GM12864 (cell line): ENCODE results near the gene LYRM4.

ENCODE experiments used
- DNase-seq: peaks from one replicate; pipeline ENCODE4 v3.0.0-alpha.2; 2011; ENCODE audit warnings: low read depth
- H3K4me3 ChIP-seq: 2 replicates; pipeline ENCODE4 v1.5.1; 2011; ENCODE audit warnings: mild to moderate bottlenecking, low read depth, low read length, control low read depth
- TF ChIP-seq, protein P1 (sequence below): IDR thresholded peaks from 2 replicates; pipeline ENCODE4 v1.5.1; 2011; ENCODE audit warnings: low read depth, mild to moderate bottlenecking, moderate library complexity, low read length, control low read depth, inconsistent platforms; ENCODE audit errors: missing control alignments

The LYRM4 gene

DNA sequence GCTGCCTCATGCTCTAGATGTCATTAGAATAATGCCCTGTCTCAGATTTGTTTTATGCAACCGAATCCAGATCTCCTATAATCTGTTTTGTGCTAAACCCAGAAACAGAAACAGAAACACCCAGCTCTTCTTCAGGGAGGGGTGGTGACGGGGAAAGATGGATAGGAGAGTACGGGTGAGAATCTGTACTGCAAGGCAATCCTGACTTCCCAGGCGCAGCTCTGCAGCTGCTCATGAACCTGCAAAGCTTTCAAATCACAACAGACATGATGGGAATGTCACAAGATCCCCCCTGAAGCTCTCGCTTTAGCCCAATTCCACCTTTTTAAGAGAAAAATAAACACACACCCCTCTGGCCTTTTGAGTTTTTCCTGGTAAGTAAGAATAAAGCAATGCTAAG lies 104.1 kb downstream of the LYRM4 start:
- TF ChIP-seq, protein P1, sequence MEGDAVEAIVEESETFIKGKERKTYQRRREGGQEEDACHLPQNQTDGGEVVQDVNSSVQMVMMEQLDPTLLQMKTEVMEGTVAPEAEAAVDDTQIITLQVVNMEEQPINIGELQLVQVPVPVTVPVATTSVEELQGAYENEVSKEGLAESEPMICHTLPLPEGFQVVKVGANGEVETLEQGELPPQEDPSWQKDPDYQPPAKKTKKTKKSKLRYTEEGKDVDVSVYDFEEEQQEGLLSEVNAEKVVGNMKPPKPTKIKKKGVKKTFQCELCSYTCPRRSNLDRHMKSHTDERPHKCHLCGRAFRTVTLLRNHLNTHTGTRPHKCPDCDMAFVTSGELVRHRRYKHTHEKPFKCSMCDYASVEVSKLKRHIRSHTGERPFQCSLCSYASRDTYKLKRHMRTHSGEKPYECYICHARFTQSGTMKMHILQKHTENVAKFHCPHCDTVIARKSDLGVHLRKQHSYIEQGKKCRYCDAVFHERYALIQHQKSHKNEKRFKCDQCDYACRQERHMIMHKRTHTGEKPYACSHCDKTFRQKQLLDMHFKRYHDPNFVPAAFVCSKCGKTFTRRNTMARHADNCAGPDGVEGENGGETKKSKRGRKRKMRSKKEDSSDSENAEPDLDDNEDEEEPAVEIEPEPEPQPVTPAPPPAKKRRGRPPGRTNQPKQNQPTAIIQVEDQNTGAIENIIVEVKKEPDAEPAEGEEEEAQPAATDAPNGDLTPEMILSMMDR, result no peak
- DNase-seq, result no peak
- H3K4me3 ChIP-seq, result no peak overlapping the region

DNA sequence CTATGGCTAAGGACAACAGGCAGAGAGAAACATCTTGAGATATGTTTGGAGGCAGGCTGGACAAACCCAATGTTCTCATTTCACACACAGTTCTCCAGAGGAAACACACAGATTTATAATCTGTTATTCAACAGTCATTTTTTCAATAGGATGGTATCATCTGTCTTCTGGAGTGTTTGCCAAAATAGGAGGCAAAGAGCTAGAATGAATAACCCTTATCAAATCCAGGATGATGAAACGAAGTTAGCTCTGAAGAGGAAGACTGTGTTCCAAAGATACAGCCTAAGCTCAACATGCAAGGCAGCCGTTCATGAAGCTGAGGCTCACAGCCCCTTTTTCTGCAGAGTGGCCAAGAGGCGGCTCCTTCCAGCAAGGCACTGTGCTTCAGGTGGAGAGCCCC lies 104.8 kb downstream of the LYRM4 start:
- no peak for DNase-seq
- no peak overlapping the region for H3K4me3 ChIP-seq
- TF ChIP-seq, protein P1, result no peak

DNA sequence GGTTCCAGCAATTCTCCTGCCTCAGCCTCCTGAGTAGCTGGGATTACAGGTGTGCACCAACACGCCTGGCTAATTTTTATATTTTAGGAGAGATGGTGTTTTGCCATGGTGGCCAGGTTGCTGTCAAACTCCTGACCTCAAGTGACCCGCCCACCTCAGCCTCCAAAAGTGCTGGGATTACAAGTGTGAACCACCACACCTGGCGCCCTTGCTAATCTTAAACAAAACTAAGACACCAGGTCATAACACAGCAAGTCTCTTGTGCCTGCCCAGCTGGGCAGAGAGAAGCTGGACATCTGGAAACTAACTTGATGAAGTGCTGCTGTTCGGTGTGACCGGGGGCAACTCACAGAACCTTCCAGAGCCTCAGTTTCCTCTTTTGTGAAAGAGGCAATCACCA lies 107.6 kb downstream of the LYRM4 start:
- DNase-seq, result no peak
- H3K4me3 ChIP-seq, result no peak overlapping the region
- TF ChIP-seq, protein P1, result no peak

DNA sequence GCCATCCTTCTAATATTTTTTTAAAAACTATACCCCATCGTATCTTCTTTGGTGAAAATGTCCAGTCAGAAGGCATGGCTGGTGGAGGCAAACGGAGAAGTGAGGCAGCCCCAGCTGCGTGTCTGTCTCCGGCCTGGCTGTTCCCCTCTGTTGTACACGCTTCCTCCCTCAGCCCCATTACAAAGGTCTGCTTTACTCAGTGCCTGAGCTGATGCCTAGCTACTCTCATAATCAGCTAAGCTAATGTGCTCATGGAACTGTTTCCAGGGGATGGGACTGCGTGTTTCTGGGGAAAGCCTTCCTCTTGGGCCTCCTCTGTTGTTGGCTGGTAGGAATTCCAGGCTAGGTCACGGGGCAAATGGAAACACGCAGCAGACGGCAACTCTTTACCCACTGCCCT lies 108.3 kb downstream of the LYRM4 start:
- H3K4me3 ChIP-seq, result no peak overlapping the region
- DNase-seq, result no peak
- TF ChIP-seq, protein P1, result no peak

DNA sequence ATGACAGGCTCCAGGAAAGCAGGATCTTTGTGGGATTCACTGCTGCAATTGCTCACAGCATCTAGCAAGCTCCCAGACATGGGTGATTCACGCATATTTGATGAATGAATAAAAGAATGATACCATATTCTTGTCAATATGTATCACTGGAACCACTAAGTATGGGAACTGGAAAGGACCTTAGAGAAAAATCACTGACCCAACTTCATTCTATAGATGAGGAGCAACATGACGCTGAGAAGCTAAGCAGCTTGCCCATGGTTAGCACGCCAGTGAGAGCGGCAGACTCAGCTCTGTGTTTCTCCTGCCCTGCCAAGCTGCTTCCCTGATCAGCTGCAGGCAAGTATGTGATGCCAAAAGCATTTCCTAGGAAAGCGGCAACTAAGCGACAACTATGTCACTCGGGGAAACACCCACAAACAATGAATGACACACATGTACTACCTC lies 108.8 kb downstream of the LYRM4 start:
- TF ChIP-seq, protein P1, result no peak
- H3K4me3 ChIP-seq, result no peak overlapping the region
- no peak for DNase-seq

DNA sequence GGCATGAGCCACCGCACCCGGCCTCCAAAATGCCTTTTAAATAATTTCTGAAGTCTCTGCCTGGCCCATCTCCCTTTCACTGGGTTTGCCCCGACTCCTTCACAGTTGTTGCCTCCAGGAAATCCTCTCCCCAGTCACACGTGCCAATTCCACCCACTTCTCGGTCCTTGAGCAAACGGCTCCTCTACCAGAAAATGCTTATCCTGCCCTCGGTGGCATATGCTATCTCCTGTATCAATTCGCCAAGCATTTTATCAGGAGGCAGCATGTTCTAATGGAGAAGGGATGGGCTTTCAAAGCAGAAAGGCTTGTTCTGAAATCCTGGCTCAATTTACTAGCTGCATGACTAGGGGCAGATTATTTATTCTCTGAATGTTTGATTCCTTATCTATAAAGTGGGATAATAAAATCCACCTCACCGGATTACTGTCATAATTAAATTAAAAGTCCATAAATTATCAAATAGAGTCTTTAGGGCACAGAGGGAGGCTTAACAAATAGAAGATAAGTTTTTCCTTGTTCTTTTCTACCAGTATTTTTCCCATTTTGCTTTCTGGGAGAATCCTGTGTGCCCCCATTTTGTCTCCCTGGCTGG lies 109.3 kb downstream of the LYRM4 start:
- no peak overlapping the region for H3K4me3 ChIP-seq
- DNase-seq, result no peak
- TF ChIP-seq, protein P1, result no peak

DNA sequence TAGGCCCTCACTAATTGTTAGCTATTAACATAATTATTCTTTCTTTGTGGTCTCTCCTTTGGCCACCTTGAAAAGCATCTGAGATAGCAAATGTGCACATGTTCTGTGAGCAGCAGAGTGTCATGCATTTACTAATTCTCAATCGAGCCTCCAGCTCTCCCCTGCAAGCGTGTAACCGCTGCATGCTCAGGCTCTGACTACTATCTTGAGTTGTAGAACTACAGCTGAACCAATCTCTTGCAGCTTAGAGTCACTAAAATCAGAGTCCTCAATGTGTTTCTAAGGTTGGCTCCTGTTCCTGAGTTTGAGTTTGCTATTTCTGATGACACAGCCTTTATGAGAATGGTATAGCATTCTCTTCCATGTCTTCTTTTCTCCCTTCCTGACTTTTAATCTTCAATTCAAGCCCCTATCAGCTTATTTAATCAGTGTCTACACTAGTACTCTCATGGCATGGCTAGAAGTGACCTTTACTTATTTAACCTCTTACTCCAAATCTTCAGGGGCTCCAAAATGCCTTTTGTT lies 110.1 kb downstream of the LYRM4 start:
- no peak overlapping the region for H3K4me3 ChIP-seq
- DNase-seq, result no peak
- TF ChIP-seq, protein P1, result no peak
